HCT116 (cell line): Measurements from ENCODE around the gene QRICH1. TPM values are rescaled to one million over a fixed set of nuclear protein-coding genes. Genes with fewer than 3 reads are reported as not detected.

ENCODE experiments used
- ATAC-seq: fragments of 200-7000 bp; cut with Tn5 transposase; 2 replicates; pipeline ENCODE4 v1.9.1; 2020; ENCODE audit warnings: mild to moderate bottlenecking, moderate library complexity
- BruUV-seq: library from RNA; stranded (reverse); fragments of 400-500 nt; replicated peaks from 2 replicates; lab custom pipeline; 2021; lab: Mats Ljungman, UMichigan
- CTCF ChIA-PET: fragments of 300-600 bp; sonication (Branson Sonifier 250); formaldehyde crosslinking; loops from one replicate; lab custom pipeline; 2021; ENCODE audit warnings: antibody characterized with exemption; lab: Charles Lee
- POLR2A ChIA-PET: fragments of 300-600, 350-600 bp; sonication (Branson Sonifier 250); formaldehyde crosslinking; loops from one replicate; lab custom pipeline; 2021; ENCODE audit warnings: antibody characterized with exemption; lab: Charles Lee
- RAD21 ChIA-PET, 2 experiments: fragments of 300-600 bp; sonication (Branson Sonifier 250); formaldehyde crosslinking; loops; one replicate each; lab custom pipeline; 2023; ENCODE audit warnings: low total read pairs in 2 of 2; ENCODE audit not compliant: uncharacterized antibody in 2 of 2, unreplicated experiment in 2 of 2, low non-redundant PET in 1 of 2; lab: Charles Lee
- DNase-seq: peaks from one replicate; pipeline ENCODE4 v3.0.0-alpha.2; 2010; ENCODE audit warnings: low read depth, low spot score
- H2AFZ ChIP-seq: fragments of 200-600 bp; shearing (Covaris generic), sonication (generic); 2 replicates; pipeline ENCODE4 v1.6.1; 2017; ENCODE audit warnings: low read depth, mixed run types, mixed read lengths, antibody characterized with exemption, low read length; ENCODE audit not compliant: poor library complexity, severe bottlenecking
- H3K27ac ChIP-seq: 2 replicates; pipeline ENCODE4 v1.5.1; 2012; ENCODE audit warnings: low read depth, low read length
- H3K27me3 ChIP-seq: fragments of 200-600 bp; sonication (generic); 2 replicates; pipeline ENCODE4 v1.6.1; 2016; ENCODE audit warnings: mixed run types, low read length, mixed read lengths; ENCODE audit not compliant: insufficient read depth
- H3K36me3 ChIP-seq, 2 experiments: fragments of 200-500 bp in 1 of 2; fragments of 200-600 bp in 1 of 2; sonication (Bioruptor generic) in 1 of 2; sonication (generic) in 1 of 2; 2 replicates each; pipeline versions ENCODE4 v1.5.1 to v1.6.1; 2014 to 2016; ENCODE audit warnings: low read length in 2 of 2, inconsistent platforms in 1 of 2, mixed read lengths in 1 of 2, mixed run types in 1 of 2; ENCODE audit not compliant: insufficient read depth in 2 of 2, control insufficient read depth in 1 of 2
- H3K4me1 ChIP-seq, 2 experiments: fragments of 200-600 bp in 1 of 2; sonication (generic) in 1 of 2; 2 replicates each; pipeline versions ENCODE4 v1.5.1 to v1.6.1; 2012 to 2017; ENCODE audit warnings: low read length in 2 of 2, inconsistent platforms in 1 of 2, mild to moderate bottlenecking in 1 of 2, mixed read lengths in 1 of 2, mixed run types in 1 of 2, moderate library complexity in 1 of 2; ENCODE audit not compliant: insufficient read depth in 2 of 2, control insufficient read depth in 1 of 2
- H3K4me2 ChIP-seq: fragments of 200-600 bp; sonication (generic); 2 replicates; pipeline ENCODE4 v1.6.1; 2017; ENCODE audit warnings: mixed run types, low read length, mixed read lengths
- H3K4me3 ChIP-seq, 2 experiments: fragments of 200-600 bp in 1 of 2; sonication (generic) in 1 of 2; replicated peaks in 1 of 2; 2 replicates each; pipeline ENCODE4 v1.5.1; 2011 to 2016; ENCODE audit warnings: low read length in 2 of 2, control low read depth in 1 of 2, low read depth in 1 of 2, mild to moderate bottlenecking in 1 of 2, mixed read lengths in 1 of 2, mixed run types in 1 of 2
- H3K79me2 ChIP-seq: fragments of 200-600 bp; sonication (generic); 2 replicates; pipeline ENCODE4 v1.6.1; 2017; ENCODE audit warnings: mild to moderate bottlenecking, mixed run types, low read length, moderate library complexity, mixed read lengths; ENCODE audit not compliant: insufficient read depth
- H3K9ac ChIP-seq: fragments of 200-600 bp; sonication (generic); 2 replicates; pipeline ENCODE4 v1.6.1; 2016; ENCODE audit warnings: low read length, mixed read lengths
- H3K9me2 ChIP-seq: fragments of 200-600 bp; sonication (generic), shearing (Covaris generic); 2 replicates; pipeline ENCODE4 v1.6.1; 2017; ENCODE audit warnings: mixed run types, mild to moderate bottlenecking, moderate library complexity; ENCODE audit not compliant: insufficient read depth
- H3K9me3 ChIP-seq, 2 experiments: fragments of 200-500 bp in 1 of 2; fragments of 200-600 bp in 1 of 2; sonication (Bioruptor generic) in 1 of 2; sonication (generic) in 1 of 2; 2 replicates each; pipeline ENCODE4 v1.6.1; 2014 to 2017; ENCODE audit warnings: low read length in 2 of 2, mixed read lengths in 2 of 2, inconsistent platforms in 1 of 2, low read depth in 1 of 2, mild to moderate bottlenecking in 1 of 2, mixed run types in 1 of 2, moderate library complexity in 1 of 2; ENCODE audit not compliant: control insufficient read depth in 1 of 2, insufficient read depth in 1 of 2
- H4K20me1 ChIP-seq: fragments of 200-600 bp; sonication (generic), shearing (Covaris generic); 2 replicates; pipeline ENCODE4 v1.6.1; 2017; ENCODE audit warnings: mixed run types, mild to moderate bottlenecking, moderate library complexity; ENCODE audit not compliant: insufficient read depth
- CBX3 ChIP-seq: IDR thresholded peaks from 2 replicates; pipeline ENCODE4 v1.6.1; 2012; ENCODE audit warnings: low read depth
- CEBPB ChIP-seq: IDR thresholded peaks from 2 replicates; pipeline ENCODE4 v1.6.1; 2012; ENCODE audit warnings: low read depth
- EGR1 ChIP-seq: IDR thresholded peaks from 2 replicates; pipeline ENCODE4 v1.6.1; 2012; ENCODE audit warnings: low read depth
- EZH2 ChIP-seq: fragments of 200-600 bp; sonication (generic); IDR thresholded peaks from 2 replicates; pipeline ENCODE4 v1.6.1; 2017; ENCODE audit warnings: antibody characterized with exemption, mixed run types
- EZH2phosphoT487 ChIP-seq: fragments of 200-600 bp; IDR thresholded peaks from 2 replicates; pipeline ENCODE4 v1.6.1; 2018; ENCODE audit warnings: antibody characterized with exemption, borderline replicate concordance
- FOSL1 ChIP-seq: IDR thresholded peaks from 2 replicates; pipeline ENCODE4 v1.6.1; 2012; ENCODE audit warnings: low read depth
- POLR2A ChIP-seq: IDR thresholded peaks from 2 replicates; pipeline ENCODE4 v1.7.0; 2011; ENCODE audit warnings: borderline replicate concordance; ENCODE audit not compliant: insufficient read depth, insufficient read length; ENCODE audit errors: extremely low read depth
- POLR2AphosphoS5 ChIP-seq: IDR thresholded peaks from 2 replicates; pipeline ENCODE4 v1.6.1; 2011; ENCODE audit warnings: mild to moderate bottlenecking, low read depth, low read length, moderate library complexity
- SIN3A ChIP-seq: IDR thresholded peaks from 2 replicates; pipeline ENCODE4 v1.6.1; 2012; ENCODE audit warnings: low read depth
- SRF ChIP-seq: IDR thresholded peaks from 2 replicates; pipeline ENCODE4 v1.6.1; 2012; ENCODE audit warnings: low read depth
- TCF7L2 ChIP-seq: IDR thresholded peaks from 2 replicates; pipeline ENCODE4 v1.7.0; 2011; ENCODE audit warnings: borderline replicate concordance, inconsistent platforms; ENCODE audit not compliant: insufficient read depth, insufficient read length; ENCODE audit errors: extremely low read depth
- YY1 ChIP-seq: IDR thresholded peaks from 2 replicates; pipeline ENCODE4 v1.6.1; 2011; ENCODE audit warnings: low read length, low read depth, moderate library complexity, mild to moderate bottlenecking; ENCODE audit not compliant: insufficient replicate concordance; ENCODE audit errors: extremely low read depth
- ZFX ChIP-seq: fragments of 450-650 bp; IDR thresholded peaks from 2 replicates; pipeline ENCODE4 v1.6.1; 2017
- ZNF274 ChIP-seq: fragments of 200-500 bp; sonication (Bioruptor generic); IDR thresholded peaks from 2 replicates; pipeline ENCODE4 v1.6.1; 2014; ENCODE audit warnings: mild to moderate bottlenecking, low read depth, low read length, inconsistent platforms
- intact Hi-C: fragments of 100-400 bp; cut with micrococcal nuclease; formaldehyde crosslinking; loops from 2 replicates; pipeline ENCODE4 v1.10.0; 2022
- total RNA-seq: library from RNA; stranded (reverse); gene quantifications from one replicate; pipeline ENCODE4 v1.2.1, GENCODE V29; 2021; ENCODE audit not compliant: unreplicated experiment
- TF ChIP-seq, protein P1 (sequence below): IDR thresholded peaks from 2 replicates; pipeline ENCODE4 v1.6.1; 2011; ENCODE audit warnings: mild to moderate bottlenecking, low read length, moderate library complexity; ENCODE audit not compliant: insufficient replicate concordance; ENCODE audit errors: extremely low read depth
- TF ChIP-seq, protein P2 (sequence below), 3 experiments: fragments of 200-600 bp in 1 of 3; sonication (generic) in 1 of 3; IDR thresholded peaks in 2 of 3; conservative IDR thresholded peaks in 1 of 3; 2 replicates each; pipeline ENCODE4 v1.5.1; 2012 to 2017; ENCODE audit warnings: low read depth in 2 of 3, low read length in 2 of 3, antibody characterized with exemption in 1 of 3, borderline replicate concordance in 1 of 3, control low read depth in 1 of 3, mild to moderate bottlenecking in 1 of 3, mixed read lengths in 1 of 3, mixed run types in 1 of 3, moderate library complexity in 1 of 3; ENCODE audit not compliant: insufficient read depth in 1 of 3
- TF ChIP-seq, protein P3 (sequence below): IDR thresholded peaks from 2 replicates; pipeline ENCODE4 v1.6.1; 2012
- TF ChIP-seq, protein P4 (sequence below): IDR thresholded peaks from 2 replicates; pipeline ENCODE4 v1.6.1; 2012; ENCODE audit warnings: low read depth

Gene QRICH1
- total RNA-seq, 1 experiment from 2014 or later = 105 TPM

DNA sequence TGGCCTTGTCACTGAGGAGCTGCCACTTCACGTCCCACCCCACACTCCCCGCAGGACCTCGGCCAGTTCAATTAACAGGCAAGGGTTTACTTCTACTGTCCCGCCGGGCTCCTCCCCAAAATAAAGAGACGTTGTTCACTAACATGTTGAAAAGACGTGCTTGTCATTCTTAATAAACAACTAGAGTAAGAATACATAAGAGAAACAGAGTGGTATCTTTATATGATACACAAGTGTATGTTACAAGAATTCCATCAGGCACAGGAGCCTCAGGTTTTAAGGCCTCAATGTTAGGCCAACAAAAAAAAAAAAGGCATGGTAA is 64.3 kb downstream of the QRICH1 start:
- Histone ChIP-seq H3K9me3 (no peaks in the 10 kb centered on the region), H3K4me3 (peak overlapping the region in 1 of 2 experiments; percentile 97; a peak in 2 of 4 replicates), H3K36me3 (peaks cover 30 to 68% of the 10 kb centered on the region in 2 experiments), H3K9me2 (no peaks in the 10 kb centered on the region), H3K4me1 (peaks cover 3 to 32% of the 10 kb centered on the region in 2 experiments; a peak in 3 of 4 replicates), H2AFZ (no peak overlapping the region), H3K4me2 (peak overlapping the region; percentile 93), H3K27ac (peak overlapping the region; percentile 68), H3K27me3 (no peaks in the 10 kb centered on the region), H3K79me2 (peaks cover 47% of the 10 kb centered on the region), H3K9ac (peak overlapping the region; percentile 99), H4K20me1 (peaks cover 4% of the 10 kb centered on the region; the same call in 1 of the 2 replicates)
- POLR2A ChIA-PET = interaction anchor here (0.7 to 1.8 kb wide), 19 partner anchors 8 to 589 kb away, joined by 3 to 41 read pairs (median 5); partner anchors contain the start of genes CCDC51, DALRD3, LAMB2 and P4HTM
- RAD21 ChIA-PET = interaction anchor here in 1 of 2 experiments (0.7 kb wide), 1 partner anchor 505 kb away, joined by 3 read pairs; no protein-coding TSS in a partner anchor
- ATAC-seq (no peak), DNase-seq (no peak)
- no TSS peak for BruUV-seq
- intact Hi-C loops = loop anchor here (2.0 kb wide), 1 partner anchor 65 kb away; the partner anchor contains the start of gene QRICH1
- CTCF ChIA-PET = interaction anchor here (0.6 to 1.3 kb wide), 4 partner anchors 16 to 65 kb away, joined by 3 read pairs; partner anchors contain the start of genes QRICH1 and WDR6
- TF ChIP-seq POLR2A (no peak), SIN3A (no peak), FOSL1 (no peak), ZNF274 (no peak), EGR1 (no peak), EZH2 (no peak), CEBPB (no peak), YY1 (no peak), ZFX (no peak), CBX3 (no peak), EZH2phosphoT487 (no peak), POLR2AphosphoS5 (no peak), TCF7L2 (no peak), SRF (no peak)
- TF ChIP-seq, protein P1, sequence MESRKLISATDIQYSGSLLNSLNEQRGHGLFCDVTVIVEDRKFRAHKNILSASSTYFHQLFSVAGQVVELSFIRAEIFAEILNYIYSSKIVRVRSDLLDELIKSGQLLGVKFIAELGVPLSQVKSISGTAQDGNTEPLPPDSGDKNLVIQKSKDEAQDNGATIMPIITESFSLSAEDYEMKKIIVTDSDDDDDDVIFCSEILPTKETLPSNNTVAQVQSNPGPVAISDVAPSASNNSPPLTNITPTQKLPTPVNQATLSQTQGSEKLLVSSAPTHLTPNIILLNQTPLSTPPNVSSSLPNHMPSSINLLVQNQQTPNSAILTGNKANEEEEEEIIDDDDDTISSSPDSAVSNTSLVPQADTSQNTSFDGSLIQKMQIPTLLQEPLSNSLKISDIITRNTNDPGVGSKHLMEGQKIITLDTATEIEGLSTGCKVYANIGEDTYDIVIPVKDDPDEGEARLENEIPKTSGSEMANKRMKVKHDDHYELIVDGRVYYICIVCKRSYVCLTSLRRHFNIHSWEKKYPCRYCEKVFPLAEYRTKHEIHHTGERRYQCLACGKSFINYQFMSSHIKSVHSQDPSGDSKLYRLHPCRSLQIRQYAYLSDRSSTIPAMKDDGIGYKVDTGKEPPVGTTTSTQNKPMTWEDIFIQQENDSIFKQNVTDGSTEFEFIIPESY = no peak
- TF ChIP-seq, protein P2, sequence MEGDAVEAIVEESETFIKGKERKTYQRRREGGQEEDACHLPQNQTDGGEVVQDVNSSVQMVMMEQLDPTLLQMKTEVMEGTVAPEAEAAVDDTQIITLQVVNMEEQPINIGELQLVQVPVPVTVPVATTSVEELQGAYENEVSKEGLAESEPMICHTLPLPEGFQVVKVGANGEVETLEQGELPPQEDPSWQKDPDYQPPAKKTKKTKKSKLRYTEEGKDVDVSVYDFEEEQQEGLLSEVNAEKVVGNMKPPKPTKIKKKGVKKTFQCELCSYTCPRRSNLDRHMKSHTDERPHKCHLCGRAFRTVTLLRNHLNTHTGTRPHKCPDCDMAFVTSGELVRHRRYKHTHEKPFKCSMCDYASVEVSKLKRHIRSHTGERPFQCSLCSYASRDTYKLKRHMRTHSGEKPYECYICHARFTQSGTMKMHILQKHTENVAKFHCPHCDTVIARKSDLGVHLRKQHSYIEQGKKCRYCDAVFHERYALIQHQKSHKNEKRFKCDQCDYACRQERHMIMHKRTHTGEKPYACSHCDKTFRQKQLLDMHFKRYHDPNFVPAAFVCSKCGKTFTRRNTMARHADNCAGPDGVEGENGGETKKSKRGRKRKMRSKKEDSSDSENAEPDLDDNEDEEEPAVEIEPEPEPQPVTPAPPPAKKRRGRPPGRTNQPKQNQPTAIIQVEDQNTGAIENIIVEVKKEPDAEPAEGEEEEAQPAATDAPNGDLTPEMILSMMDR (IDR thresholded peaks at IDR 0.05 in 2 of 3, conservative IDR thresholded peaks at IDR 0.05 in 1 of 3; ENCODE audit: borderline replicate concordance in 1 of 3, insufficient read depth in 1 of 3, low read depth in 2 of 3, low read length in 2 of 3) = no peak
- TF ChIP-seq, protein P3, sequence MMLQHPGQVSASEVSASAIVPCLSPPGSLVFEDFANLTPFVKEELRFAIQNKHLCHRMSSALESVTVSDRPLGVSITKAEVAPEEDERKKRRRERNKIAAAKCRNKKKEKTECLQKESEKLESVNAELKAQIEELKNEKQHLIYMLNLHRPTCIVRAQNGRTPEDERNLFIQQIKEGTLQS = no peak
- TF ChIP-seq, protein P4, sequence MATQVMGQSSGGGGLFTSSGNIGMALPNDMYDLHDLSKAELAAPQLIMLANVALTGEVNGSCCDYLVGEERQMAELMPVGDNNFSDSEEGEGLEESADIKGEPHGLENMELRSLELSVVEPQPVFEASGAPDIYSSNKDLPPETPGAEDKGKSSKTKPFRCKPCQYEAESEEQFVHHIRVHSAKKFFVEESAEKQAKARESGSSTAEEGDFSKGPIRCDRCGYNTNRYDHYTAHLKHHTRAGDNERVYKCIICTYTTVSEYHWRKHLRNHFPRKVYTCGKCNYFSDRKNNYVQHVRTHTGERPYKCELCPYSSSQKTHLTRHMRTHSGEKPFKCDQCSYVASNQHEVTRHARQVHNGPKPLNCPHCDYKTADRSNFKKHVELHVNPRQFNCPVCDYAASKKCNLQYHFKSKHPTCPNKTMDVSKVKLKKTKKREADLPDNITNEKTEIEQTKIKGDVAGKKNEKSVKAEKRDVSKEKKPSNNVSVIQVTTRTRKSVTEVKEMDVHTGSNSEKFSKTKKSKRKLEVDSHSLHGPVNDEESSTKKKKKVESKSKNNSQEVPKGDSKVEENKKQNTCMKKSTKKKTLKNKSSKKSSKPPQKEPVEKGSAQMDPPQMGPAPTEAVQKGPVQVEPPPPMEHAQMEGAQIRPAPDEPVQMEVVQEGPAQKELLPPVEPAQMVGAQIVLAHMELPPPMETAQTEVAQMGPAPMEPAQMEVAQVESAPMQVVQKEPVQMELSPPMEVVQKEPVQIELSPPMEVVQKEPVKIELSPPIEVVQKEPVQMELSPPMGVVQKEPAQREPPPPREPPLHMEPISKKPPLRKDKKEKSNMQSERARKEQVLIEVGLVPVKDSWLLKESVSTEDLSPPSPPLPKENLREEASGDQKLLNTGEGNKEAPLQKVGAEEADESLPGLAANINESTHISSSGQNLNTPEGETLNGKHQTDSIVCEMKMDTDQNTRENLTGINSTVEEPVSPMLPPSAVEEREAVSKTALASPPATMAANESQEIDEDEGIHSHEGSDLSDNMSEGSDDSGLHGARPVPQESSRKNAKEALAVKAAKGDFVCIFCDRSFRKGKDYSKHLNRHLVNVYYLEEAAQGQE = no peak
